Natural killer cell (primary cell): ENCODE data around the gene E4F1. TPM values are rescaled to one million over a fixed set of nuclear protein-coding genes. Genes with fewer than 3 reads are reported as not detected.

ENCODE experiments used
- ATAC-seq, 3 donors: fragments of 150-1000 bp in 2 of 3; fragments of 200-7000 bp in 1 of 3; cut with Tn5 transposase; 1 replicate in 1 of 3; 2 replicates in 2 of 3; pipeline ENCODE4 v1.10.0; 2021; ENCODE audit warnings: mild to moderate bottlenecking in 2 of 3, moderate library complexity in 2 of 3
- DNase-seq, 2 donors: peaks; one replicate each; pipeline versions ENCODE4 v3.0.0 to v3.0.0-alpha.2; 2013 to 2021; ENCODE audit warnings: mixed read lengths in 1 of 2
- H3K27ac ChIP-seq: one replicate; pipeline ENCODE4 v1.5.1; 2013; ENCODE audit warnings: mild to moderate bottlenecking, low read length
- H3K27me3 ChIP-seq: one replicate; pipeline ENCODE4 v1.6.1; 2013; ENCODE audit warnings: low read length; ENCODE audit not compliant: control insufficient read depth, insufficient read depth
- H3K36me3 ChIP-seq: one replicate; pipeline ENCODE4 v1.6.1; 2013; ENCODE audit warnings: low read length; ENCODE audit not compliant: control insufficient read depth, insufficient read depth
- H3K4me1 ChIP-seq: one replicate; pipeline ENCODE4 v1.6.1; 2013; ENCODE audit warnings: low read length; ENCODE audit not compliant: control insufficient read depth, insufficient read depth
- H3K4me3 ChIP-seq: one replicate; pipeline ENCODE4 v1.5.1; 2013; ENCODE audit warnings: low read length
- H3K9me3 ChIP-seq: one replicate; pipeline ENCODE4 v1.6.1; 2013; ENCODE audit warnings: low read length; ENCODE audit not compliant: control insufficient read depth, insufficient read depth
- H3K27ac Mint-ChIP-seq, 2 donors: one replicate each; pipeline ENCODE4 v1.8.0; 2022; ENCODE audit warnings: mild to moderate bottlenecking in 2 of 2, mixed read lengths in 2 of 2, moderate library complexity in 1 of 2
- H3K27me3 Mint-ChIP-seq, 2 donors: one replicate each; pipeline ENCODE4 v1.8.0; 2022; ENCODE audit warnings: low read depth in 2 of 2, mixed read lengths in 2 of 2
- H3K36me3 Mint-ChIP-seq: one replicate; pipeline ENCODE4 v1.8.0; 2022; ENCODE audit warnings: mixed read lengths
- H3K4me1 Mint-ChIP-seq, 2 donors: one replicate each; pipeline ENCODE4 v1.8.0; 2022; ENCODE audit warnings: mixed read lengths in 2 of 2
- H3K4me3 Mint-ChIP-seq: one replicate; pipeline ENCODE4 v1.8.0; 2022; ENCODE audit warnings: mild to moderate bottlenecking, moderate library complexity, mixed read lengths
- H3K9me3 Mint-ChIP-seq, 2 donors: one replicate each; pipeline ENCODE4 v1.8.0; 2022; ENCODE audit warnings: mixed read lengths in 2 of 2
- CTCF ChIP-seq: fragments of 200-600 bp; IDR thresholded peaks from one replicate; pipeline ENCODE4 v1.8.0; 2022; ENCODE audit warnings: antibody characterized with exemption
- WGBS: methylation state at CpG from one replicate; pipeline ENCODE4 v1.1.7; 2013; ENCODE audit warnings: missing lambda C conversion rate; ENCODE audit not compliant: insufficient coverage; 5-methylcytosine and 5-hydroxymethylcytosine counted together
- intact Hi-C: fragments of 100-400 bp; cut with micrococcal nuclease; formaldehyde crosslinking; loops from one replicate; pipeline ENCODE4 v1.14.2; 2022
- total RNA-seq, 4 donors: library from RNA; stranded (reverse); fragments of 120-200 nt in 1 of 4; gene quantifications; one replicate each; pipeline versions ENCODE4 v1.2.3 to v1.2.4, GENCODE V29; 2013 to 2022

E4F1 gene
- total RNA-seq, 3 donors from 2014 or later (not counting 1 experiment from before 2014, with no cell fraction given), result 43.6 to 45.7 (median 45.7) TPM

GRCh38 chr16:2230376-2230775 is 7.0 kb downstream of the E4F1 start:
- DNase-seq, result no peak
- H3K4me3 Mint-ChIP-seq, result no peak overlapping the region
- TF ChIP-seq CTCF, result no peak
- intact Hi-C loops, result no loop called here
- H3K27ac ChIP-seq, result no peak overlapping the region
- H3K36me3 ChIP-seq, result peaks cover 67% of the 10 kb centered on the region
- ATAC-seq, result no peak
- H3K4me1 ChIP-seq, result no peaks in the 10 kb centered on the region
- no peaks in the 10 kb centered on the region for H3K27me3 ChIP-seq
- no peaks in the 10 kb centered on the region for H3K9me3 Mint-ChIP-seq
- no peaks in the 10 kb centered on the region for H3K36me3 Mint-ChIP-seq
- H3K9me3 ChIP-seq, result no peaks in the 10 kb centered on the region
- no peaks in the 10 kb centered on the region for H3K27me3 Mint-ChIP-seq
- H3K27ac Mint-ChIP-seq, result peak overlapping the region in 1 of 2 donors; percentile 44
- H3K4me1 Mint-ChIP-seq, result peaks cover 0 to 8% of the 10 kb centered on the region in 2 donors
- H3K4me3 ChIP-seq, result no peak overlapping the region
- 91% methylated on average over 13 of the region's 13 CpGs for WGBS

- peaks cover 68% of the 10 kb centered on the region for H3K36me3 ChIP-seq
- intact Hi-C loops, result no loop called here
- H3K27ac ChIP-seq, result no peak overlapping the region
- Mint-ChIP-seq H3K36me3 (no peaks in the 10 kb centered on the region), H3K9me3 (no peaks in the 10 kb centered on the region), H3K4me3 (no peak overlapping the region), H3K27me3 (no peaks in the 10 kb centered on the region), H3K4me1 (peaks cover 0 to 1% of the 10 kb centered on the region in 2 donors), H3K27ac (no peak overlapping the region)
- H3K27me3 ChIP-seq, result peaks cover 3% of the 10 kb centered on the region
- peaks cover 3% of the 10 kb centered on the region for H3K4me1 ChIP-seq
- DNase-seq, result no peak
- WGBS, result 92% methylated on average over 29 of the region's 29 CpGs
- TF ChIP-seq CTCF, result no peak
- H3K9me3 ChIP-seq, result no peaks in the 10 kb centered on the region
- no peak overlapping the region for H3K4me3 ChIP-seq
- ATAC-seq, result no peak
Measured at GRCh38 chr16:2231016-2231931, 7.9 kb downstream of the E4F1 start.

GRCh38 chr16:2232094-2232990 is 9.0 kb downstream of the E4F1 start:
- Histone ChIP-seq H3K36me3 (peaks cover 68% of the 10 kb centered on the region), H3K4me1 (peaks cover 11% of the 10 kb centered on the region), H3K9me3 (no peaks in the 10 kb centered on the region), H3K27me3 (peaks cover 6% of the 10 kb centered on the region), H3K4me3 (no peak overlapping the region), H3K27ac (no peak overlapping the region)
- intact Hi-C loops, result no loop called here
- no peaks in the 10 kb centered on the region for H3K27me3 Mint-ChIP-seq
- H3K4me1 Mint-ChIP-seq, result no peaks in the 10 kb centered on the region
- DNase-seq (no peak), ATAC-seq (no peak)
- H3K4me3 Mint-ChIP-seq, result no peak overlapping the region
- H3K27ac Mint-ChIP-seq, result no peak overlapping the region
- H3K9me3 Mint-ChIP-seq, result no peaks in the 10 kb centered on the region
- TF ChIP-seq CTCF, result no peak
- no peaks in the 10 kb centered on the region for H3K36me3 Mint-ChIP-seq
- WGBS, result 93% methylated on average over 40 of the region's 41 CpGs
